Smooth muscle cell (in vitro differentiated cells): ENCODE data around the gene CDC42SE2. TPM values are rescaled to one million over a fixed set of nuclear protein-coding genes. Genes with fewer than 3 reads are reported as not detected.

Source experiments
- DNase-seq: peaks from one replicate; lab custom pipeline; 2025; ENCODE audit not compliant: unreplicated experiment; lab: John Stamatoyannopoulos, UW
- H2AFZ ChIP-seq: fragments of 200-600 bp; sonication (generic); 2 replicates; pipeline ENCODE4 v1.6.0; 2016; ENCODE audit warnings: antibody characterized with exemption, low read depth, mild to moderate bottlenecking
- H3F3A ChIP-seq: fragments of 200-600 bp; sonication (generic); 2 replicates; pipeline ENCODE4 v1.6.0; 2017; ENCODE audit warnings: antibody characterized with exemption, low read depth
- H3K27ac ChIP-seq: fragments of 200-600 bp; sonication (generic); 2 replicates; pipeline ENCODE4 v1.5.1; 2016; ENCODE audit warnings: low read depth, mild to moderate bottlenecking
- H3K27me3 ChIP-seq: fragments of 200-600 bp; sonication (generic); 2 replicates; pipeline ENCODE4 v1.6.1; 2016; ENCODE audit warnings: low read depth, mild to moderate bottlenecking
- H3K36me3 ChIP-seq: fragments of 200-600 bp; sonication (generic); 2 replicates; pipeline ENCODE4 v1.5.1; 2016; ENCODE audit warnings: low read depth
- H3K4me1 ChIP-seq: fragments of 200-600 bp; sonication (generic); 2 replicates; pipeline ENCODE4 v1.5.1; 2016; ENCODE audit warnings: low read depth
- H3K4me2 ChIP-seq: fragments of 200-600 bp; sonication (generic); 2 replicates; pipeline ENCODE4 v1.6.0; 2016; ENCODE audit warnings: mild to moderate bottlenecking
- H3K4me3 ChIP-seq: fragments of 200-600 bp; sonication (generic); 2 replicates; pipeline ENCODE4 v1.5.1; 2016; ENCODE audit warnings: mild to moderate bottlenecking
- H3K79me2 ChIP-seq: fragments of 200-600 bp; sonication (generic); 2 replicates; pipeline ENCODE4 v1.6.0; 2016; ENCODE audit warnings: low read depth, mild to moderate bottlenecking
- H3K9ac ChIP-seq: fragments of 200-600 bp; sonication (generic); 2 replicates; pipeline ENCODE4 v1.6.0; 2016; ENCODE audit warnings: low read depth
- H3K9me3 ChIP-seq: fragments of 200-600 bp; sonication (generic); replicated peaks from 2 replicates; pipeline ENCODE4 v1.5.1; 2016; ENCODE audit warnings: low read depth
- H4K20me1 ChIP-seq: fragments of 200-600 bp; sonication (generic); 2 replicates; pipeline ENCODE4 v1.6.0; 2016; ENCODE audit warnings: low read depth
- CTCF ChIP-seq: fragments of 200-600 bp; sonication (generic); IDR thresholded peaks from 2 replicates; pipeline ENCODE4 v1.5.1; 2017; ENCODE audit warnings: borderline replicate concordance, mild to moderate bottlenecking, antibody characterized with exemption; ENCODE audit not compliant: insufficient read depth, poor library complexity, severe bottlenecking
- WGBS: methylation state at CpG from one replicate; pipeline ENCODE4 v1.1.7; 2016; ENCODE audit warnings: low lambda C conversion rate; 5-methylcytosine and 5-hydroxymethylcytosine counted together
- polyA plus RNA-seq: library from polyadenylated mRNA; unstranded; fragments of >200 nt; fragmentation: Nextera tagmentation; extraction: Ambion mirVana; gene quantifications from 2 replicates; pipeline ENCODE4 v1.2.1, GENCODE V29; 2016
- total RNA-seq: library from RNA; depleted of rRNA; stranded (reverse); fragments of >200 nt; gene quantifications from 2 replicates; pipeline ENCODE4 v1.2.3, GENCODE V29; 2014

Gene CDC42SE2
- total and polyA plus RNA-seq, 2 experiments from 2014 or later, result 12.6 to 24.0 TPM

GRCh38 chr5:131418846-131419245 lies 155.0 kb downstream of the CDC42SE2 start:
- Histone ChIP-seq H2AFZ (no peak overlapping the region), H3F3A (no peaks in the 10 kb centered on the region), H3K4me1 (no peaks in the 10 kb centered on the region), H3K36me3 (no peaks in the 10 kb centered on the region), H3K9me3 (no peaks in the 10 kb centered on the region), H3K27ac (no peak overlapping the region), H4K20me1 (no peaks in the 10 kb centered on the region), H3K4me2 (no peak overlapping the region), H3K9ac (no peak overlapping the region), H3K27me3 (no peaks in the 10 kb centered on the region), H3K4me3 (no peak overlapping the region), H3K79me2 (no peaks in the 10 kb centered on the region)
- TF ChIP-seq CTCF, result no peak
- DNase-seq, result no peak
- WGBS, result 95% methylated on average over 7 of the region's 7 CpGs

GRCh38 chr5:131419877-131420276 lies 156.0 kb downstream of the CDC42SE2 start:
- DNase-seq, result no peak
- Histone ChIP-seq H3K4me2 (no peak overlapping the region), H3K36me3 (no peaks in the 10 kb centered on the region), H2AFZ (no peak overlapping the region), H3K4me3 (no peak overlapping the region), H3K27ac (no peak overlapping the region), H3K27me3 (no peaks in the 10 kb centered on the region), H3K9ac (no peak overlapping the region), H4K20me1 (no peaks in the 10 kb centered on the region), H3K9me3 (no peaks in the 10 kb centered on the region), H3F3A (no peaks in the 10 kb centered on the region), H3K4me1 (no peaks in the 10 kb centered on the region), H3K79me2 (no peaks in the 10 kb centered on the region)
- no peak for TF ChIP-seq CTCF
- 82% methylated on average over 4 of the region's 4 CpGs for WGBS

GRCh38 chr5:131423056-131423455 lies 159.2 kb downstream of the CDC42SE2 start:
- Histone ChIP-seq H3K27me3 (no peaks in the 10 kb centered on the region), H3K36me3 (no peaks in the 10 kb centered on the region), H3K79me2 (no peaks in the 10 kb centered on the region), H4K20me1 (no peaks in the 10 kb centered on the region), H3K4me2 (no peak overlapping the region), H3K27ac (no peak overlapping the region), H3K4me1 (no peaks in the 10 kb centered on the region), H3K9me3 (no peaks in the 10 kb centered on the region), H2AFZ (no peak overlapping the region), H3F3A (no peaks in the 10 kb centered on the region), H3K4me3 (no peak overlapping the region), H3K9ac (no peak overlapping the region)
- no peak for DNase-seq
- WGBS, result 89% methylated on average over 2 of the region's 2 CpGs
- TF ChIP-seq CTCF, result peak; percentile 42

GRCh38 chr5:131426011-131426410 lies 162.2 kb downstream of the CDC42SE2 start:
- peaks cover 9% of the 10 kb centered on the region for H3K36me3 ChIP-seq
- H3K4me2 ChIP-seq, result no peak overlapping the region
- no peaks in the 10 kb centered on the region for H3K4me1 ChIP-seq
- H3K9ac ChIP-seq, result no peak overlapping the region
- no peak for TF ChIP-seq CTCF
- no peak for DNase-seq
- H3K79me2 ChIP-seq, result no peaks in the 10 kb centered on the region
- H3K4me3 ChIP-seq, result no peak overlapping the region
- no peaks in the 10 kb centered on the region for H3K27me3 ChIP-seq
- no peak overlapping the region for H2AFZ ChIP-seq
- WGBS, result 86% methylated on average over 1 of the region's 1 CpG
- H4K20me1 ChIP-seq, result no peaks in the 10 kb centered on the region
- no peaks in the 10 kb centered on the region for H3K9me3 ChIP-seq
- H3K27ac ChIP-seq, result no peak overlapping the region
- no peaks in the 10 kb centered on the region for H3F3A ChIP-seq
